ENCODE results near the gene CYP8B1. TPM values are rescaled to one million over a fixed set of nuclear protein-coding genes. Genes with fewer than 3 reads are reported as not detected.

Gene CYP8B1, protein sequence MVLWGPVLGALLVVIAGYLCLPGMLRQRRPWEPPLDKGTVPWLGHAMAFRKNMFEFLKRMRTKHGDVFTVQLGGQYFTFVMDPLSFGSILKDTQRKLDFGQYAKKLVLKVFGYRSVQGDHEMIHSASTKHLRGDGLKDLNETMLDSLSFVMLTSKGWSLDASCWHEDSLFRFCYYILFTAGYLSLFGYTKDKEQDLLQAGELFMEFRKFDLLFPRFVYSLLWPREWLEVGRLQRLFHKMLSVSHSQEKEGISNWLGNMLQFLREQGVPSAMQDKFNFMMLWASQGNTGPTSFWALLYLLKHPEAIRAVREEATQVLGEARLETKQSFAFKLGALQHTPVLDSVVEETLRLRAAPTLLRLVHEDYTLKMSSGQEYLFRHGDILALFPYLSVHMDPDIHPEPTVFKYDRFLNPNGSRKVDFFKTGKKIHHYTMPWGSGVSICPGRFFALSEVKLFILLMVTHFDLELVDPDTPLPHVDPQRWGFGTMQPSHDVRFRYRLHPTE
- total RNA-seq = not detected
- long read RNA-seq = 0 reads

DNA sequence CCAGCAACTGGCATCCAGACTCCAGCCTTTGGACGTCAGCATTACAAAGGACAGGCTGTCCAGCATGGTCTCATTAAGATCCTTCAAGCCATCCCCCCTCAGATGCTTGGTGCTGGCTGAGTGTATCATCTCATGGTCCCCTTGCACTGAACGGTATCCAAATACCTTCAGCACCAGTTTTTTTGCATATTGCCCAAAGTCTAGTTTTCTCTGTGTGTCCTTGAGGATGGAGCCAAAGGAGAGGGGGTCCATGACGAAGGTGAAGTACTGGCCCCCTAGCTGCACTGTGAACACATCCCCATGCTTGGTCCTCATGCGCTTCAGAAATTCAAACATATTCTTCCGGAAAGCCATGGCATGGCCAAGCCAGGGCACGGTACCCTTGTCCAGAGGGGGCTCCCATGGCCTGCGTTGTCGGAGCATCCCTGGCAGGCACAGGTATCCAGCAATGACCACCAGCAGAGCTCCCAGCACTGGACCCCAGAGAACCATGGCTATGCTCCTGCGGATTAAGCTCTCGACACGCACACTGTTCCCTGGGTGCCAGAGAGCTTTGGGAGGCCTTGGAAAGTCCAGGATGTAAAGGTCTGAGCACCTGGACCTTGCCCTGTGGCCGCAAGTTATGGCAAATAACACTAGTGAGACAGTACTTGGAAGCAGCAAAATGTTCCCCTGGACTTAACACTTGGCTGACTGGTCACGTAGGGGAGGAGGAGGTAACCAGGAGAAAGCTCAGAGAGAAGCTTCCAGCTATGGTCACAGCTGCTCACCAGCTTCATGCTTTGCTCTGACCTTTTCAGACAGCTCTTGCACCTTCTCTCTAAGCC lies at the start of gene CYP8B1:
TSS of gene CYP8B1 (minus strand) at position 555 of the 827 bp plus-strand sequence. CDS start at position 492, 63 bp downstream.
- Histone ChIP-seq H3K9me3 (replicated peaks) (no peaks in the 10 kb centered on the region), H3K36me3 (no peaks in the 10 kb centered on the region), H3K27me3 (ENCODE audit: low read depth) (no peaks in the 10 kb centered on the region), H3K27ac (replicated peaks) (no peak within 1 kb of the TSS), H3K4me3 (no peak within 1 kb of the TSS), H3K4me1 (peaks cover 20% of the 10 kb centered on the region)
- DNase-seq = no peak
- intact Hi-C loops (cut with micrococcal nuclease) = no loop called here
- TF ChIP-seq, protein P1, sequence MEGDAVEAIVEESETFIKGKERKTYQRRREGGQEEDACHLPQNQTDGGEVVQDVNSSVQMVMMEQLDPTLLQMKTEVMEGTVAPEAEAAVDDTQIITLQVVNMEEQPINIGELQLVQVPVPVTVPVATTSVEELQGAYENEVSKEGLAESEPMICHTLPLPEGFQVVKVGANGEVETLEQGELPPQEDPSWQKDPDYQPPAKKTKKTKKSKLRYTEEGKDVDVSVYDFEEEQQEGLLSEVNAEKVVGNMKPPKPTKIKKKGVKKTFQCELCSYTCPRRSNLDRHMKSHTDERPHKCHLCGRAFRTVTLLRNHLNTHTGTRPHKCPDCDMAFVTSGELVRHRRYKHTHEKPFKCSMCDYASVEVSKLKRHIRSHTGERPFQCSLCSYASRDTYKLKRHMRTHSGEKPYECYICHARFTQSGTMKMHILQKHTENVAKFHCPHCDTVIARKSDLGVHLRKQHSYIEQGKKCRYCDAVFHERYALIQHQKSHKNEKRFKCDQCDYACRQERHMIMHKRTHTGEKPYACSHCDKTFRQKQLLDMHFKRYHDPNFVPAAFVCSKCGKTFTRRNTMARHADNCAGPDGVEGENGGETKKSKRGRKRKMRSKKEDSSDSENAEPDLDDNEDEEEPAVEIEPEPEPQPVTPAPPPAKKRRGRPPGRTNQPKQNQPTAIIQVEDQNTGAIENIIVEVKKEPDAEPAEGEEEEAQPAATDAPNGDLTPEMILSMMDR (IDR thresholded peaks at IDR 0.05; ENCODE audit: borderline replicate concordance) = no peak

- H3K9me3 ChIP-seq (replicated peaks) = peaks cover 41% of the 10 kb centered on the region
- no peak overlapping the region for H3K27ac ChIP-seq (replicated peaks)
- TF ChIP-seq, protein P1 (IDR thresholded peaks at IDR 0.05; ENCODE audit: borderline replicate concordance) = no peak
- no peaks in the 10 kb centered on the region for H3K36me3 ChIP-seq
- no peaks in the 10 kb centered on the region for H3K27me3 ChIP-seq (ENCODE audit: low read depth)
- H3K4me1 ChIP-seq = no peaks in the 10 kb centered on the region
- intact Hi-C loops (cut with micrococcal nuclease) = no loop called here
- DNase-seq = no peak
- no peak overlapping the region for H3K4me3 ChIP-seq
Measured at GRCh38 chr3:42923606-42924005, 47.9 kb upstream of the CYP8B1 start.

DNA sequence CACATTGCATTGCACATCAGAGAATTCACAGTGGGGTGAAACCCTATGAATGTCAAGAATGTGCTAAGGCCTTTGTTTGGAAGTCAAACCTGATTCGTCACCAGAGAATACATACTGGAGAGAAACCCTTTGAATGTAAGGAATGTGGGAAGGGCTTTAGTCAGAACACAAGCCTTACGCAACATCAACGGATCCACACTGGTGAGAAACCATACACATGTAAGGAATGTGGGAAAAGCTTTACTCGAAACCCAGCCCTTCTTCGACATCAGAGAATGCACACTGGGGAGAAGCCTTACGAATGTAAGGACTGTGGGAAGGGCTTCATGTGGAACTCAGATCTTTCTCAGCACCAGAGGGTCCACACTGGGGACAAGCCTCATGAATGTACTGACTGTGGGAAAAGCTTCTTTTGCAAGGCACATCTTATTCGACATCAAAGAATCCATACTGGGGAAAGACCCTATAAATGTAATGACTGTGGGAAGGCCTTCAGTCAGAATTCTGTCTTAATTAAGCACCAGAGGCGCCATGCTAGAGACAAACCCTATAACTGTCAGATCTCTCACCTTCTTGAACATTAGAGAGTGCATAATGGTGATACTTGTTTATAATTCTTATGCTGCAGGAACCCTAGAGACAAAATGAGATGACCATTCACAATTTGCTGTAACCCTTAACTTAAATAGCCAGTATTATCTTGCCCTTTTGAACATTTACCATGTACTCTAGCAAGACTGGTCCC lies 39.3 kb upstream of the CYP8B1 start:
- DNase-seq = no peak
- TF ChIP-seq, protein P1 (IDR thresholded peaks at IDR 0.05; ENCODE audit: borderline replicate concordance) = no peak
- Histone ChIP-seq H3K4me1 (no peaks in the 10 kb centered on the region), H3K27ac (replicated peaks) (no peak overlapping the region), H3K9me3 (replicated peaks) (peaks cover 93% of the 10 kb centered on the region), H3K4me3 (no peak overlapping the region), H3K36me3 (peaks cover 66% of the 10 kb centered on the region), H3K27me3 (ENCODE audit: low read depth) (no peaks in the 10 kb centered on the region)
- intact Hi-C loops (cut with micrococcal nuclease) = no loop called here

GRCh38 chr3:42911551-42911950 lies 35.9 kb upstream of the CYP8B1 start:
- Histone ChIP-seq H3K9me3 (replicated peaks) (peaks cover 61% of the 10 kb centered on the region), H3K4me3 (no peak overlapping the region), H3K4me1 (peaks cover 10% of the 10 kb centered on the region), H3K27ac (replicated peaks) (no peak overlapping the region), H3K36me3 (peaks cover 82% of the 10 kb centered on the region), H3K27me3 (ENCODE audit: low read depth) (no peaks in the 10 kb centered on the region)
- DNase-seq = no peak
- intact Hi-C loops (cut with micrococcal nuclease) = no loop called here
- TF ChIP-seq, protein P1 (IDR thresholded peaks at IDR 0.05; ENCODE audit: borderline replicate concordance) = no peak

GRCh38 chr3:42908675-42909074 lies 33.0 kb upstream of the CYP8B1 start:
- Histone ChIP-seq H3K36me3 (peaks cover 53% of the 10 kb centered on the region), H3K9me3 (replicated peaks) (peaks cover 32% of the 10 kb centered on the region), H3K27me3 (ENCODE audit: low read depth) (no peaks in the 10 kb centered on the region), H3K4me1 (peaks cover 23% of the 10 kb centered on the region), H3K27ac (replicated peaks) (no peak overlapping the region), H3K4me3 (no peak overlapping the region)
- TF ChIP-seq, protein P1 (IDR thresholded peaks at IDR 0.05; ENCODE audit: borderline replicate concordance) = no peak
- intact Hi-C loops (cut with micrococcal nuclease) = no loop called here
- DNase-seq = no peak

Data from left ventricle myocardium inferior (tissue), 1 donor.